HG02852 (cell line): ENCODE data around the gene RABL6.
"Not testable (repeated sequence)": the region's sequence is repeated elsewhere in the genome, so short reads cannot be mapped to it uniquely, and the experiment has no call there.

Source experiments
- ATAC-seq: cut with Tn5 transposase; IDR thresholded peaks from one replicate; pipeline ENCODE4 v1.9.1; 2021; ENCODE audit warnings: mild to moderate bottlenecking, moderate library complexity; ENCODE audit not compliant: unreplicated experiment

The RABL6 gene

DNA sequence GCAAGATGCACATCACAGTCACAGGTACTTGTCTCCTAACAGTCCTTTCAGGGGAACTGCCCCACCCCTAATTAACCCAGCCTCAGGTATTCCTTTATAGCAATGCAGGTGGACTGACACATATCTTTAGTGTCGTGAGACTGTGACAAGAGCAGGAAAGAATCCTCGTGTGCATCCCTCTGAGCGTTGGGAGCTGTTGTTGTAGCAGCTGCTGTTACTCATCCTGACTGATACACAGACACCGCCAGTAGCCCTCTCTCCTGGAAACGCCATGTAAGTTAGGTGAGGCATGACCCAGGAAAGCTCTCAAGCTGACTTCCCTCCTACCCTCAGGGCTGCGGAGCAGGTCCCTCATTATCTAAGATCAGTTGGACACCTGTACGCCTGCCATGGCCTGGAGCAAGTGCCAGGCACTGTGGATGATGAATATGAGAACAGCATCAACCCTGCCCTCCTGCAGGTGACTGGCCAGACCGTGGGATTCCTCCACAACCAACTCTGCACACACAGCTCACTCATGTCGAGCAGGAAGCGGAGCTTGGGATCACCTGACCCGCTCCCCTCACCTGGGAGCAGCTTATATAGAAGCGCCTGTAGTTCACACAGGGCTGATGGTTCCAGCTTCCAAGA, 33.2 kb upstream of the RABL6 start:
- ATAC-seq, result no peak

- no peak for ATAC-seq
Observed at GRCh38 chr9:136775191-136775590, 32.6 kb upstream of the RABL6 start.

- ATAC-seq, result no peak
Observed at GRCh38 chr9:136776947-136777346, 30.8 kb upstream of the RABL6 start.

GRCh38 chr9:136777359-136777758, 30.4 kb upstream of the RABL6 start:
- ATAC-seq, result no peak

DNA sequence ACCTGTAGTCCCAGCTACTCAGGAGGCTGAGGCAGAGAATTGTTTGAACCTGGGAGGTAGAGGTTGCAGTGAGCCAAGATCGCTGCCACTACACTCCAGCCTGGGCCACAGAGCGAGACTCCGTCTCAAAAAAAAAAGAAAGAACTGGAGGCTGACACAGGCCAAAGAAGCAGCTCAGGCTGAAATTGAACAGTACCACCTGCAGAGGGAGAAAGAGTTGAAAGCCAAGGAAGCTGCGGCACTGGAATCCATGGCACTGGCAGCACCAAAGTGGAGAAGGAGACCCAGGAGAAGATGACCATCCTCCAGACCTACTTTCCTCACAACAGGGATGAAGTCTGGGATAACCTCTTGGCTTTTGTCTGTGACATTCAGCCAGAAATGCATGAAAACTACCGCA, 27.9 kb upstream of the RABL6 start:
- ATAC-seq, result no peak

GRCh38 chr9:136782452-136782851, 25.3 kb upstream of the RABL6 start:
- no peak for ATAC-seq

DNA sequence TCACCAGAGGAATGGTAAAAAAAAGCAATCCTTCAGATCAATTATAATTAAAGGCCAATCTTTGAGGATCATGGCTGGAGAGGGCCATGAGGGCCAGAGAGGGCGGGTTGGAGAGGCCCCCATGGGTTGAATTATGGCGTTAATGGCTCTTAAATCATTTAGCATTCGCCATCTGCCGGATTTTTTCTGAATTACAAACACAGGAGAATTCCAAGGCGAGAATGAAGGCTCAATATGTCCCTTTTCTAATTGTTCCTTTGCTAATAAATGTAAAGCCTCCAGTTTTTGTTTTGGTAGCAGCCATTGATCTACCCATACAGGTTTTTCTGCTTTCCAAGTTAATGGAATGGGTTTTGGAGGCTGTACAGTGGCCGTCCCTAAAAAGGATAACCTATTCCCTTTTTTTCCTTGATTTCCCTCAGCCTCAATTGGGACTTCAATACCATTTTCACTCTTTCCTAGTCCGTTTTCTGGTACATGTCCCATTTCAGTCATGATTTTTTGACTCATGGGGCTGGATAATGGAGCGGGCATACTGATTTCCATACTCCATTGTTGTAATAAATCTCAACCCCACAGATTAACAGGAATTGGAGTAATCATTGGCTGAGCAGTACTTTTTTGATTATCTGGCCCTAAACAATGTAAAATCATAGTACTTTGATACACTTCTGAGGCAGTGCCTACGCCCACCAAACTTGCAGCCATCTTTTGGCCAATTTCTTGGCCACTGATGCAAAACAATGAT, 23.3 kb upstream of the RABL6 start:
- no peak for ATAC-seq

GRCh38 chr9:136784997-136785361, 22.8 kb upstream of the RABL6 start:
- ATAC-seq, result no peak

GRCh38 chr9:136785565-136786355, 22.0 kb upstream of the RABL6 start:
- not testable (repeated sequence) for ATAC-seq

DNA sequence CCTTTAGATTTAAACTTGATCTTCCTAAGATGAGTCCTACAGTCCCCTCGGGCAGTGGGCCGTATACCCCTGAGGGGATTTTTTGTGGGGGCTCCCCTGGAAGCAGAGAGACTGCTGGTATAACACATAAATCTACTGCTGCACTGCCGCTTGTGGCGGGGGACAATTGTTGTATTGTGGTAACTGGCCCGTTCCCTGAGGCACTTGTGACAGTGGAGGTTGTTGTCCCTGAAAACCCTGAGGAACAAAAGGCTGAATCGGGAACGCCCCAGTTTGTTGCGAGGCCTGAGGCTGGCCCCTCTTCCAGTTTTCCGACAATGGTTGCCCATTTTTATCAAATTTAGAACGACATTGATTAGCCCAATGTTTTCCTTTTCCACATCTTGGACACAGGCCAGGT, 21.3 kb upstream of the RABL6 start:
- no peak for ATAC-seq

DNA sequence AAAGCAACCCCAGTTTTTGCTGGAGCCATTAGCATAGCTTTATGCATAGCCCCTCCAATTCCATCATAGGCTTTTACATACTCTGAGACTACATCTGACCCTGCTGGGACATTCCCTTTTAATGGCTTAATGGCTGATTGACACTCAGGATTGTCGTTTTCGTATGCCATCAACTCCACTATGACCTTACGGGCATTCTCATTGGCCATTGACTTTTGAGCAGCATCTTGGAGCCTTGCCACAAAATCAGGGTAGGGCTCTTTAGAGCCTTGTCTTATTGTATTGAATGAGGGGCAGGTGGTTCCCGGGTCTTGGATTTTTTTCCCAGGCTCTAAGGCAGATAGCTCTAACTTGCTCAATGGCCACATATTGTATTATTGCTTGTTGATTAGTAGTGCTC, 20.8 kb upstream of the RABL6 start:
- not testable (repeated sequence) for ATAC-seq

- ATAC-seq, result no peak
Observed at GRCh38 chr9:136787690-136788400, 19.9 kb upstream of the RABL6 start.

DNA sequence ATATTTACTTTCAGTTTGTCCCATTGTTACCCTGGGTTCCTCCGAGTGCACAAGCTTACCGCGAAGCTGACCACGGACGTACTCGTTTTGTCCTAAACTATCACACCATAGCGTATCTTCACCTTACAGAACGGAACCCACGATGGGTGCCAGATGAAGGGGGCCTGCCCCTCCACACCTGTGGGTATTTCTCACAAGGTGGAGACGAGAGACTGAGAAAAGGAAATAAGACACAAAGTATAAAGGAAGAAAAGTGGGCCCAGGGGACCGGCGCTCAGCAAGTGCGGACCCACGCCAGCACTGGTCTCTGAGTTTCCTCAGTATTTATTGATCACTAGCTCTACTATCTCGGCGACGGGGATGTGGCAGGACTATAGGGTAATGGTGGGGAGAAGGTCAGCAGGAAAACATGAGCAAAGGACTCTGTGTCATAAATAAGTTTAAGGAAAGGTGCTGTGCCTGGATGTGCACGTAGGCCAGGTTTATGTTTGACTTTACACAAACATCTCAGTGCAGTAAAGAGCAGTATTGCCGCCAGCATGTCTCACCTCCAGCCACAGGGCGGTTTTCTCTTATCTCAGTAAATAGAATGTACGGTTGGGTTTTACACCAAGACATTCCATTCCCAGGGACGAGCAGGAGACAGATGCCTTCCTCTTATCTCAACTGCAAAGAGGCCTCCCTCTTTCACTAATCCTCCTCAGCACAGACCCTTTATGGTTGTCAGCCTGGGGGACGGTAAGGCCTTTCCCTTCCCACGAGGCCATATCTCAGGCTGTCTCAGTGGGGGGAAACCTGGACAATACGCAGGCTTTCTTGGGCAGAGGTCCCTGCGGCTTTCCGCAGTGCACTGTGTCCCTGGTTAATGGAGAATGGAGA, 18.9 kb upstream of the RABL6 start:
- not testable (repeated sequence) for ATAC-seq

- no peak for ATAC-seq
Observed at GRCh38 chr9:136789523-136789937, 18.2 kb upstream of the RABL6 start.

DNA sequence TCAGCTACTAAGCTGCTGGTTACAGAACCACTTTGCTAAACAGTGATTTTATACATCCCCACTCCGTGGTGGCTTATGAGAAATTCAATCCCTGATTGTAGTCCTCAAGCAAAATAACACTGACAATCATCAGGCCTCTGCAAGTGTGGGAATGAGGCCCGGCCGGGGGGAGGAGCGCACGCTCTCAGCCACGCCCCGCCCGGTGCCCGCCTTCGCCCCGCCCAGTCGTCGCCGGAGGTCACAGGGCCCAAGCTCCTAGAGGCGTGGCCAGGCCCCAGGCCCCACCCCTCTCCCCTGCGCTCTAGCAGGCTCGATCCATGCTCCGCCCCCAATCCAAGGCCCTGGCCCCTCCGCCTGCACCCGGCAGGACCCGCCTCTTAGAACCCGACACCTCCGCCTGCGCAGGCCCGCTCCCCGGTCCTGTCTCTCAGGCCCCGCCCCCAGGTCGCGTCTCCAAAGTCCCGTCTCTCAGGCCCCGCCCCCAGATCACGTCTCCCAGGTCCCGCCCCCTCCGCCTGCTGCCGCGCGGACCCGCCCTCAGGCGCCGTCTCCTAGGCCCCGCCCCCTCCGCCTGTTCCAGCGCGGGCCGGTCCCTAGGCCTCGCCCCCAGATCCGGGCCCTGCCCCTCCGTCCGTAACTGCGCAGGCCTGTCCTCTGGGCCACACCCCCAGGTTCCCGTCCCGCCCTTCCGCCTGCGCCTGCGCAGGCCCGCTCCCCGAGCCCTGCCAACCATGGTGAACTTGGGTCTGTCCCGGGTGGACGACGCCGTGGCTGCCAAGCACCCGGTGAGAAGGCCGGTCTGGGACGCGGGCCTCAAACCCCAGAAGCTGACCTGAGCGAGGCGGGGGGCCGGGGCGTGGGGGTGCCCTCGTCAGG, 16.9 kb upstream of the RABL6 start, which contains the start of gene TMEM141:
TSS of gene TMEM141 (plus strand) at position 705 of the 876 bp plus-strand sequence. CDS start at position 732, 27 bp downstream.
- ATAC-seq, result peak; percentile 84

DNA sequence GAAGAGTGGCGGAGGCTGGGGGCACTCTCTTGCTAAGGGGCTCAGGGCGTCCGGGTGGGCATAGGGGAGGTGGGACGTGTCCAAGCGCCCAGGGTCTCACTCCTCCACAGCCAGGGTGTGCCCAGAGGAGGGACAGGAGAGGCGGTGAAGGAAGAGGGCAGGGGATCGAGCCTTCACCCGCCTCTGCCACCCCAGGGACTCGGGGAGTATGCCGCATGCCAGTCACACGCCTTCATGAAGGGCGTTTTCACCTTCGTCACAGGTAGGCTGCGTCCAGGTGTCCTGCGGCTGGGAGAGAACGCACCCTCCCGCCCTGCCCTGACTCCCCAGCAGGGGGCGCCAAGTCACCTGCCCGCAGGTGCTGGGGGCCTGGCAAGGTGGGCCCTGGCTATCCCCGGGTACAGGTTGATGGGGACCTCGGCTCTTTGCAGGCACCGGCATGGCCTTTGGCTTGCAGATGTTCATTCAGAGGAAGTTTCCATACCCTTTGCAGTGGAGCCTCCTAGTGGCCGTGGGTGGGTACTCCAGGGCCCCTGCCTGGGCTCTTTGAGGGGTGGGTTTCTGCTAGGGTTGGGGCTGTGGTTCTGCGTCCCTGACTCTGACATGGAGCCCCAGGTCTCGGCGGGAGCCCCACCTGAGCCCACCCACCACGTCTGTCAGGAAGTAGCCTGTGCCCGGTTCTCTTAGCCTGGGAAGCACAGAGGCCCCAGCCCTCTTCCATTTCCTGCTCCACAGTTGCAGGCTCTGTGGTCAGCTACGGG, 16.1 kb upstream of the RABL6 start:
- ATAC-seq, result no peak

DNA sequence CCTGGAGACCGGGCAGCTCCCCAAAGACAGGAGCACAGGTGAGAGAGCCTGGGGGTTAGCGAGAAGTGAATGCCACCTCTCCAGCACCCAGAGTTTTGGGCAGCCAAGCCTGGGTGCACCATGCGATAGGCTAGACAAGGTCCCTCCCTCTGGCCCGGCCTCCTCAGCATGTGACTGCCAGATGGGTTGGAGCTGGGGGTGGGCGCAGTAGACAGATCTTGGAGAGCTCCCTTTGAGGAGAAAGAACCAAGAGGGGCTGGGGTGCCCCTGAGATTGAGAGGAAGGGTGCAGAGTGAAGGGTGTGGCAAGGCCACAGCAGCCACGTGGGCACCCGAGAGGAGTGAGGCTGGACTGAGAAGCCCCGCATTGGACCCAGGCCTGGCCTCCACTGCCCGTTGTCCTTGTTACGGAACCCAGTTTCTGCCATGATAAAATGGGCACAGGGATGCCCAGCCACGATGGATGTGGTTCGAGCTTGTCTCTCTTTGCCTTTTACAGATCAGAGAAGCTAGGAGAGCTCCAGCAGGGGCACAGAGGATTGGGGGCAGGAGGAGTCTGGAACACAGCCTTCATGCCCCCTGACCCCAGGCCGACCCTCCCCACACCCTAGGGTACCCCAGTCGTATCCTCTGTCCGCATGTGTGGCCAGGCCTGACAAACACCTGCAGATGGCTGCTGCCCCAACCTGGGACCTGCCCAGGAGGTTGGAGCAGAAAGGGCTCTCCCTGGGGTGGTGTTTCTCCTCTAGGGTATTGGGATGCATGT, 15.2 kb upstream of the RABL6 start:
- no peak for ATAC-seq
